ENCODE measurements around the gene TRAF1.

The TRAF1 gene

GRCh38 chr9:120857902-120858301, 68.7 kb downstream of the TRAF1 start:
- no peak for TF ChIP-seq CTCF (IDR thresholded peaks at IDR 0.05; ENCODE audit: insufficient read depth, low read depth, low read length, missing control alignments)
- no peak overlapping the region for H3K4me3 ChIP-seq (ENCODE audit: low read depth, low read length)
- DNase-seq (ENCODE audit: low read depth) = no peak

- DNase-seq (ENCODE audit: low read depth) = no peak
- TF ChIP-seq CTCF (IDR thresholded peaks at IDR 0.05; ENCODE audit: insufficient read depth, low read depth, low read length, missing control alignments) = no peak
- no peak overlapping the region for H3K4me3 ChIP-seq (ENCODE audit: low read depth, low read length)
Observed at GRCh38 chr9:120857481-120857880, 69.1 kb downstream of the TRAF1 start.

- H3K4me3 ChIP-seq (ENCODE audit: low read depth, low read length) = no peak overlapping the region
- no peak for TF ChIP-seq CTCF (IDR thresholded peaks at IDR 0.05; ENCODE audit: insufficient read depth, low read depth, low read length, missing control alignments)
- no peak for DNase-seq (ENCODE audit: low read depth)
Observed at GRCh38 chr9:120856700-120857099, 69.9 kb downstream of the TRAF1 start.

GRCh38 chr9:120855827-120856670, 70.5 kb downstream of the TRAF1 start:
- no peak for TF ChIP-seq CTCF (IDR thresholded peaks at IDR 0.05; ENCODE audit: insufficient read depth, low read depth, low read length, missing control alignments)
- DNase-seq (ENCODE audit: low read depth) = no peak
- H3K4me3 ChIP-seq (ENCODE audit: low read depth, low read length) = no peak overlapping the region

GRCh38 chr9:120854596-120855327, 71.8 kb downstream of the TRAF1 start:
- no peak overlapping the region for H3K4me3 ChIP-seq (ENCODE audit: low read depth, low read length)
- TF ChIP-seq CTCF (IDR thresholded peaks at IDR 0.05; ENCODE audit: insufficient read depth, low read depth, low read length, missing control alignments) = no peak
- DNase-seq (ENCODE audit: low read depth) = no peak

- TF ChIP-seq CTCF (IDR thresholded peaks at IDR 0.05; ENCODE audit: insufficient read depth, low read depth, low read length, missing control alignments) = no peak
- no peak overlapping the region for H3K4me3 ChIP-seq (ENCODE audit: low read depth, low read length)
- DNase-seq (ENCODE audit: low read depth) = no peak
Observed at GRCh38 chr9:120853198-120853597, 73.4 kb downstream of the TRAF1 start.

All from GM12865 (cell line).